ENCODE results near the gene REEP1. TPM values are rescaled to one million over a fixed set of nuclear protein-coding genes. Genes with fewer than 3 reads are reported as not detected.
A peak's percentile ranks its signal among the peaks of the same experiment; 100 is the strongest.

Gene REEP1
- total and polyA plus RNA-seq, 2 donors (not counting 1 experiment from before 2014, with no cell fraction given) = not detected

DNA sequence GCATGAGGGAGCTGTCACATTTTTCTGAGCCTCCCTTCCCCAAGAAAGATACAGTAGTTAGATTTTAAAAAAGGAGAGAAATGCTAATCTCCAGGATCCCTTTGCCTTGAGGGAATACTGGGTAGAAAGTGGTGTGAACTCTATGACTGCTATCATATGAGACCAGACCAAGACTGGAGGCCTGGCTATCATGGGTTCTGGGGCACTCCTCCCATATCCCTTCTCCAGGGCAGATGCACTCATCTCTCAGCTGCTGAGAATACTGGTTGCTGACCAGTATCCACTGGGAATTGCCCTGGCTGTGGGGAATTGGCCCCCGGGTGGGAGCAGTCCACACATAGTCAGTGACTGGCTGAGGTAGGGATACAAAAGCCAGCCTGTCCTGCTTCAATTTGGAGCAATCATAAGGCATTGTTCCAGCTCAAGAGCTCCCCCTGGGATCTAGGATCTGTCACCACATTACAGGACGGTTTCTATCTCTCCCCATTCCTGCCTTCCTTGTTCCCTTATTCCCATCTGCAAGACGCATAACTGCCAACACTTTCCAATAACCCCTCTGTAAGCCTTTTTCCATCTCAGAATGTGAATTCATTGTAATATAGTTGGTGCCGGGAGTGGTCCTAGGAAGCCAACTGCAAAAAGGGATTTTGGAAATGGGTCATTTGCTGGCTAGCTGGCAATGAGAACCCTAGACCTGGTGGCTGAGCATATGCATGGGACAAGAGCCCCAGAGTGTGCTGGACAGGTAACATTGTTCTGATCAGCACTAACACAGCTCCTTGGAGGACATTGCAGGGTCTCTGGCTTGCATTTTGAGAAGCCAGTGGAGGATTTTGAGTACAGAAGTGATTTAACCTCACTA, 35.4 kb upstream of the REEP1 start:
- H3K27ac ChIP-seq (ENCODE audit: low read length in 2 of 2) = no peak overlapping the region

More for the DNA sequence above, 35.4 kb upstream of the REEP1 start:
- Histone ChIP-seq H3K36me3 (replicated peaks in 1 of 2; ENCODE audit: control extremely low read depth in 1 of 2, control insufficient read depth in 1 of 2, extremely low read depth in 1 of 2, insufficient read depth in 2 of 2, low read length in 1 of 2) (no peaks in the 10 kb centered on the region), H3K4me2 (replicated peaks; ENCODE audit: low read depth, low read length, poor library complexity, severe bottlenecking) (no peak overlapping the region), H2AFZ (ENCODE audit: insufficient read depth, low read depth, low read length, poor library complexity, severe bottlenecking) (no peak overlapping the region), H3K27me3 (replicated peaks in 1 of 4; ENCODE audit: control extremely low read depth in 1 of 4, control insufficient read depth in 3 of 4, insufficient read depth in 4 of 4, low read length in 3 of 4) (no peaks in the 10 kb centered on the region), H3K9ac (ENCODE audit: low read length) (no peak overlapping the region), H3K79me2 (ENCODE audit: control insufficient read depth, insufficient read depth, low read length) (no peaks in the 10 kb centered on the region), H3K4me3 (ENCODE audit: control extremely low read depth in 1 of 5, extremely low read depth in 1 of 5, insufficient read depth in 1 of 5, low read depth in 2 of 5, low read length in 4 of 5) (no peak overlapping the region), H3K9me3 (ENCODE audit: control extremely low read depth in 1 of 3, control insufficient read depth in 2 of 3, insufficient read depth in 1 of 3, low read length in 2 of 3) (peaks cover 2 to 8% (median 3%) of the 10 kb centered on the region in 3 donors), H4K20me1 (ENCODE audit: control insufficient read depth, insufficient read depth, low read length, poor library complexity, severe bottlenecking) (no peaks in the 10 kb centered on the region), H3K4me1 (ENCODE audit: control insufficient read depth in 2 of 2, insufficient read depth in 2 of 2, low read length in 2 of 2) (peaks cover 3 to 16% of the 10 kb centered on the region in 2 donors)
- H3K4me3 Mint-ChIP-seq = no peak overlapping the region
- H3K27ac Mint-ChIP-seq = no peak overlapping the region
- ATAC-seq (ENCODE audit: low read depth) (no peak), DNase-seq (peak; percentile 20)
- ChIA-PET POLR2A (no interaction called here), CTCF (interaction anchor here (0.9 to 3.3 kb wide), 4 partner anchors 13 to 152 kb away, joined by 3 to 45 read pairs (median 4); no protein-coding TSS in a partner anchor)
- peaks cover 2% of the 10 kb centered on the region for H3K9me3 Mint-ChIP-seq (ENCODE audit: insufficient read depth)
- H3K4me1 Mint-ChIP-seq = peaks cover 14% of the 10 kb centered on the region
- H3K27me3 Mint-ChIP-seq = peaks cover 6% of the 10 kb centered on the region
- no peak for TF ChIP-seq EZH2 (IDR thresholded peaks at IDR 0.05; ENCODE audit: borderline replicate concordance, insufficient read depth, low read depth, low read length, poor library complexity, severe bottlenecking)
- TF ChIP-seq, protein P1, sequence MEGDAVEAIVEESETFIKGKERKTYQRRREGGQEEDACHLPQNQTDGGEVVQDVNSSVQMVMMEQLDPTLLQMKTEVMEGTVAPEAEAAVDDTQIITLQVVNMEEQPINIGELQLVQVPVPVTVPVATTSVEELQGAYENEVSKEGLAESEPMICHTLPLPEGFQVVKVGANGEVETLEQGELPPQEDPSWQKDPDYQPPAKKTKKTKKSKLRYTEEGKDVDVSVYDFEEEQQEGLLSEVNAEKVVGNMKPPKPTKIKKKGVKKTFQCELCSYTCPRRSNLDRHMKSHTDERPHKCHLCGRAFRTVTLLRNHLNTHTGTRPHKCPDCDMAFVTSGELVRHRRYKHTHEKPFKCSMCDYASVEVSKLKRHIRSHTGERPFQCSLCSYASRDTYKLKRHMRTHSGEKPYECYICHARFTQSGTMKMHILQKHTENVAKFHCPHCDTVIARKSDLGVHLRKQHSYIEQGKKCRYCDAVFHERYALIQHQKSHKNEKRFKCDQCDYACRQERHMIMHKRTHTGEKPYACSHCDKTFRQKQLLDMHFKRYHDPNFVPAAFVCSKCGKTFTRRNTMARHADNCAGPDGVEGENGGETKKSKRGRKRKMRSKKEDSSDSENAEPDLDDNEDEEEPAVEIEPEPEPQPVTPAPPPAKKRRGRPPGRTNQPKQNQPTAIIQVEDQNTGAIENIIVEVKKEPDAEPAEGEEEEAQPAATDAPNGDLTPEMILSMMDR (IDR thresholded peaks at IDR 0.05) = peak; percentile 22
- 78% methylated on average over 2 of the region's 4 CpGs for WGBS (ENCODE audit: insufficient coverage)
- intact Hi-C loops (cut with micrococcal nuclease) = loop anchor here (1.0 kb wide), 1 partner anchor 152 kb away; no protein-coding TSS in a partner anchor

Data from B cell (primary cell).